ENCODE data around the gene MYO1D. TPM values are rescaled to one million over a fixed set of nuclear protein-coding genes. Genes with fewer than 3 reads are reported as not detected.

The MYO1D gene
- total and polyA plus RNA-seq, 2 donors (not counting 3 experiments of a cell fraction or from before 2014, with no cell fraction given), result 37.8 to 85.5 TPM

DNA sequence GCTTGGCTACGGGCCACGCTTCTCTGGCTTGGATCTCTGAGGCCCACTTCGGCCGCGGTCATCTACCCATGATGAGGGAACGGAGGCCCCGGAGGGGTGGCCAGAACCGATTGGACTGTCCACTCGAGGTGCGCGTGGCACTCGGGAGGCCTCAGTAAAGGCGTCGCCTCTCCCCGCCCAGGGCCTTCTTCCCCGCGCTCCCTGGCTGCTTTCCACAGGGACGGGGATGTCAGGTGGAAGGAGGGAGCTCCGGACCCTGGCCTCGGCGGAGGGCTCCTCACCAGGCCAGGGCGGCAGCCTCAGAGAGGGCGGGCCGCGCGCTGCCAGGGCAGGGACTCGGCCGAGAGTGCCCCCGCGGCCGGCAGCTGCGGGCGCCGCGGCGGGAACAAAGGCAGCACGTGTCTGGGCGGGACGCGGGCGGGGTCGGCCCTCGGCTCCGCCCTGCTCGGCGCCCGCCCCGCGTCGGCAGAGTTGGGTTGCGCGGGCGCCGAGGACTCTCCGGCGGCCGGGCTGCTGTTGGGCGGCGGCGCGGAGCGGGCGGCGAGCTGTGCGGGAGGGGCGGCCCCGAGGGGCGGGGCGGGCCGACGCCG lies 390.7 kb downstream of the MYO1D start:
- BruUV-seq (replicated peaks), result TSS peak; percentile 86
- POLR2A ChIA-PET, result interaction anchor here (0.7 to 1.5 kb wide), 3 partner anchors 42 to 268 kb away, joined by 3 read pairs; partner anchors contain the start of gene PSMD11
- Histone ChIP-seq H3K9me1 (replicated peaks; ENCODE audit: control insufficient read depth, extremely low read depth, insufficient read depth, low read length) (no peaks in the 10 kb centered on the region), H3K4me2 (ENCODE audit: insufficient read depth, low read length) (peak overlapping the region; percentile 24), H4K20me1 (replicated peaks; ENCODE audit: control insufficient read depth, extremely low read depth, insufficient read depth, low read length) (no peaks in the 10 kb centered on the region), H3K79me2 (ENCODE audit: control insufficient read depth, insufficient read depth, low read length) (peaks cover 2% of the 10 kb centered on the region), H3K27ac (ENCODE audit: insufficient read depth, low read depth, low read length) (peak overlapping the region; percentile 50), H3K4me3 (replicated peaks in 1 of 3; ENCODE audit: insufficient read depth in 1 of 3, low read depth in 1 of 3, low read length in 3 of 3) (peak overlapping the region in 1 of 3 experiments; percentile 47), H3K36me3 (ENCODE audit: control insufficient read depth in 2 of 2, extremely low read depth in 1 of 2, insufficient read depth in 2 of 2, low read length in 2 of 2) (peaks cover 4% of the 10 kb centered on the region in 2 experiments), H2AFZ (ENCODE audit: low read depth, low read length) (peak overlapping the region; percentile 67), H3K27me3 (ENCODE audit: control insufficient read depth in 2 of 2, insufficient read depth in 2 of 2, low read length in 2 of 2) (no peaks in the 10 kb centered on the region), H3K4me1 (ENCODE audit: control insufficient read depth, extremely low read depth, insufficient read depth, low read length) (peaks cover 6% of the 10 kb centered on the region), H3K9me3 (replicated peaks; ENCODE audit: control insufficient read depth, insufficient read depth, low read length) (no peaks in the 10 kb centered on the region), H3K9ac (replicated peaks; ENCODE audit: extremely low read depth, insufficient read depth, low read length) (peak overlapping the region; percentile 53)
- intact Hi-C loops (cut with micrococcal nuclease), result loop anchor here (1.0 to 10.0 kb wide), 3 partner anchors 33 to 509 kb away; partner anchors contain the start of gene SPACA3
- FAIRE-seq, result peak; percentile 59
- CTCF ChIA-PET, result interaction anchor here (0.8 to 6.6 kb wide), 12 partner anchors 14 to 1265 kb away, joined by 3 to 41 read pairs (median 4); partner anchors contain the start of genes MYO1D and PSMD11
- TF ChIP-seq, protein P1, sequence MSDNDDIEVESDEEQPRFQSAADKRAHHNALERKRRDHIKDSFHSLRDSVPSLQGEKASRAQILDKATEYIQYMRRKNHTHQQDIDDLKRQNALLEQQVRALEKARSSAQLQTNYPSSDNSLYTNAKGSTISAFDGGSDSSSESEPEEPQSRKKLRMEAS (IDR thresholded peaks at IDR 0.05; ENCODE audit: insufficient read depth, insufficient read length), result peak; percentile 39
- TF ChIP-seq CTCF (IDR thresholded peaks at IDR 0.05; ENCODE audit: extremely low read depth in 1 of 2, insufficient read depth in 1 of 2, low read depth in 1 of 2, low read length in 2 of 2) (no peak), POLR2AphosphoS5 (IDR thresholded peaks at IDR 0.05; ENCODE audit: insufficient read depth, low read depth, low read length) (peak; percentile 81), MYC (IDR thresholded peaks at IDR 0.05; ENCODE audit: low read depth, low read length) (peak; percentile 45)
- peak; percentile 70 for DNase-seq (ENCODE audit: low read depth, low spot score)
- dilution Hi-C loops (cut with MboI; ENCODE audit: extremely low pct_ligation_motif_present, low sequenced_read_pairs), result no loop called here
